T follicular helper cell (primary cell): Measurements from ENCODE around the gene PTDSS2.
"Not testable (repeated sequence)": the region's sequence is repeated elsewhere in the genome, so short reads cannot be mapped to it uniquely, and the experiment has no call there.

ENCODE experiments used
- DNase-seq: peaks from one replicate; pipeline ENCODE4 v3.0.0-alpha.2; 2020; ENCODE audit warnings: low read depth
- total RNA-seq, 2 experiments: gene quantifications; one replicate each; lab custom pipeline; 2026; lab: John Stamatoyannopoulos, UW

Gene PTDSS2
- total RNA-seq, result 22.5 to 24.5 reads per million in 2 experiments

DNA sequence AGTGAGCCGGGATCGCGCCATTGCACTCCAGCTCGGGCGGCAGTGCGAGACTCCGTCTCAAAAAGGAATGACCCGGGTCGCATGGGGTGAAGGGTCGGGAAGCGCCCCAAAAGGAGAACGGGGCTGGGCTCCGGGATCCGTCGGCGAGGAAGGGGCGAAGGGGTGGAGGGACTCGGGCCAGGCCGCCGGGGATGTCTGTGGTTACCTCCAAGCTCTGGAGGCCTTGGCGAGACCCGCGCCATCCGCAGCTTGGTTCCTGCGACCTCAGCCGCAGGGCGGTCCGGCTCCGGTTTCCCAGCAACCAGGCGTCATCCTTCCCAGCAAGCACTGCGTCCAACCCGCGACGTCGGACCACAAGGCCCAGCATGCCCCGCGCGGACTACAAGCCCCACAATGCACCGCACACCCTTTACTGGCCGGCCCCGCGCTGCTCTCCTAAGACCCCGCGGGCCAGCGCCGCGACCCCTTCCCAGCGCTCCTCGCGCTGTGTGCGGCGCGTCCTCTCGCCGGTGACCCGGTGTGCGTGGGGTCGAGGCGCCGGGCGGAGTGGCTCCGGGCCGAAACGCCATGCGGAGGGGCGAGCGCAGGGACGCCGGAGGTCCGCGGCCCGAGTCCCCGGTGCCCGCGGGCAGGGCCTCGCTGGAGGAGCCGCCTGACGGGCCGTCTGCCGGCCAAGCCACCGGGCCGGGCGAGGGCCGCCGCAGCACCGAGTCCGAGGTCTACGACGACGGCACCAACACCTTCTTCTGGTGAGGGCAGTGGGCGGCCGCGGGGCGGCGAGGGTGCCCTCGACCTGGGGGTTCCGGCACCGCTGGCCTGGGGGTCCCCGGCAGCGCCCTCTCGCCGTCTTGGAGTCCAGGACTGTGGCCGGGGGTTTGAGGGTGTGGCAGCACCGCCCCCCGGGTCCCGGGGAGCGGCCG lies at the start of gene PTDSS2:
Gene PTDSS2 (plus strand): TSS at position 391 of the 920 bp plus-strand sequence. CDS start 177 bp downstream, at position 568.
- DNase-seq, result peak; percentile 91

DNA sequence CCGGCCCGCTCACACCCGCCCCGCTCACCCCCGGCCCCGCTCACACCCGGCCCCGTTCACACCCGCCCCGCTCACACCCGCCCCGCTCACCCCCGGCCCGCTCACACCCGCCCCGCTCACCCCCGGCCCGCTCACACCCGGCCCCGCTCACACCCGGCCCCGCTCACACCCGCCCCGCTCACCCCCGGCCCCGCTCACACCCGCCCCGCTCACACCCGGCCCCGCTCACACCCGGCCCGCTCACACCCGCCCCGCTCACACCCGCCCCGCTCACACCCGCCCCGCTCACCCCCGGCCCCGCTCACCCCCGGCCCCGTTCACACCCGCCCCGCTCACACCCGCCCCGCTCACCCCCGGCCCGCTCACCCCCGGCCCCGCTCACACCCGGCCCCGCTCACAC lies 48.9 kb upstream of the PTDSS2 start:
- not testable (repeated sequence) for DNase-seq

DNA sequence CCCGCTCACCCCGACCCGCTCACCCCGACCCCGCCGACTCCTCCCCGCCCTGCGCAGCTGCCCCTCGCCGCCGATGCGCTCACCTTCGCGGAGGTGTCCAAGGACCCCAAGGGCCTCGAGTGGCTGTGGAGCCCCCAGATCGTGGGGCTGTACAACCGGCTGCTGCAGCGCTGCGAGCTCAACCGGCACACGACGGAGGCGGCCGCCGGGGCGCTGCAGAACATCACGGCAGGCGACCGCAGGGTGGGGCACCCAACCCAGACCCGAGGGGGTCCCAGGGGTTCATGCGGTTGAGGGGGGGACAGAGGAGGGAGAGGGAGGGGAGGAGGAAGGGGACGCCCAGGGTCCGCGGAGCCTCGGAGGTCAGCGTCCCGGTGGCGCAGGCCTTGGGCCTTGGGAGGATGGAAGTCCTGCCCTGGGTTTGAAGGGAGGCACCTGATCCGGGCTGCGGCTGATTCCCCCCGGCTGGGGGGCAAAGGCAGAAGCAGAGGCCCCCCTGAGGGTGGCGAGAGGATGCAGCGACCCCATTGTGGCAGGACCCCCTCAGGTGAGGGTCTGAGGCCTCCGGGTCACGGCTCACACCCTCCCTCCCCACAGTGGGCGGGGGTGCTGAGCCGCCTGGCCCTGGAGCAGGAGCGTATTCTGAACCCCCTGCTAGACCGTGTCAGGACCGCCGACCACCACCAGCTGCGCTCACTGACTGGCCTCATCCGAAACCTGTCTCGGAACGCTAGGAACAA lies 46.9 kb upstream of the PTDSS2 start:
- no peak for DNase-seq

DNA sequence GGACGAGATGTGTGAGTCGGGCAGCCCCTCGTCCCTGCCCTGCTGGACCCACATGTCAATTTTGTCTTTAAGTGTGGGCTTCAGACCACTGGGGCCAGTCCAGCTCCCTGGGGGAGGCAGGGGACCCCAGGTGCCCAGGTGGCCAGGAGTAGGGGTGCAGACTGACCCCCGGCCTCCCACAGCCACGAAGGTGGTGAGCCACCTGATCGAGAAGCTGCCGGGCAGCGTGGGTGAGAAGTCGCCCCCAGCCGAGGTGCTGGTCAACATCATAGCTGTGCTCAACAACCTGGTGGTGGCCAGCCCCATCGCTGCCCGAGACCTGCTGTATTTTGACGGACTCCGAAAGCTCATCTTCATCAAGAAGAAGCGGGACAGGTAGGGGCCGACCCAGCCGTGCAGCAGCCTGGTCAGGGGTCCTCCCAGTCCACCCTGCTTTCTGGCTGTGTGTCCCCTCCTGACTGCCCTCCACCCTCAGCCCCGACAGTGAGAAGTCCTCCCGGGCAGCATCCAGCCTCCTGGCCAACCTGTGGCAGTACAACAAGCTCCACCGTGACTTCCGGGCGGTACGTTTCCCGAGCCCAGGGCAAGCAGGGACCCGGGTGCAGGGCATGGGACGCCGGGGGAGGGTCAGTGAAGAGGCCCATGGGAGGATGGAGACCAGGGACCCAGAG lies 46.2 kb upstream of the PTDSS2 start:
- DNase-seq, result no peak

DNA sequence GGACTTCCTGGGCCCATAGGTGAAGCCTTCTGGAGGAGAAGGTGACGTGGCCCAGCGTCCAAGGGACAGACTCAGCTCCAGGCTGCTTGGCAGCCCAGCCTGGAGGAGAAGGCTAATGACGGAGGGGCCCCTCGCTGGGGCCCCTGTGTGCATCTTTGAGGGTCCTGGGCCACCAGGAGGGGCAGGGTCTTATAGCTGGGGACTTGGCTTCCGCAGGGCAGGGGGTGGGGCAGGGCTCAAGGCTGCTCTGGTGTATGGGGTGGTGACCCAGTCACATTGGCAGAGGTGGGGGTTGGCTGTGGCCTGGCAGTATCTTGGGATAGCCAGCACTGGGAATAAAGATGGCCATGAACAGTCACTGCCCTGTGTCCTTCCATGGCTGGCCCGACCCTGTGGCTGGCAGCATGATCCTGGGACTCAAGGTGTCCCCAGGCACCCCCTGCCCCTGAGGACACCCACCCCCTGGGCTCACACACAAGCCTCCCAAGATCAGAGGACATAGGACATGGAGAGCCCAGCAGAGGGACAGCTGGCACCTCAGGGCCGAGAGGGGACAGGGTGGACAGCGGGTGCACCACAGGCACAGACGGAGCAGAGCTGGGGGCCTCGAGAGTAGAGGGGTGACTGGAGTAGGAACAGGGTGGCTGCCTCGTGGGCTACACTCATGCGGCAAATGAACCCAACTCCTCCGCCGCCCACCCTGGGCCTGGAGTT lies 45.4 kb upstream of the PTDSS2 start:
- DNase-seq, result no peak

DNA sequence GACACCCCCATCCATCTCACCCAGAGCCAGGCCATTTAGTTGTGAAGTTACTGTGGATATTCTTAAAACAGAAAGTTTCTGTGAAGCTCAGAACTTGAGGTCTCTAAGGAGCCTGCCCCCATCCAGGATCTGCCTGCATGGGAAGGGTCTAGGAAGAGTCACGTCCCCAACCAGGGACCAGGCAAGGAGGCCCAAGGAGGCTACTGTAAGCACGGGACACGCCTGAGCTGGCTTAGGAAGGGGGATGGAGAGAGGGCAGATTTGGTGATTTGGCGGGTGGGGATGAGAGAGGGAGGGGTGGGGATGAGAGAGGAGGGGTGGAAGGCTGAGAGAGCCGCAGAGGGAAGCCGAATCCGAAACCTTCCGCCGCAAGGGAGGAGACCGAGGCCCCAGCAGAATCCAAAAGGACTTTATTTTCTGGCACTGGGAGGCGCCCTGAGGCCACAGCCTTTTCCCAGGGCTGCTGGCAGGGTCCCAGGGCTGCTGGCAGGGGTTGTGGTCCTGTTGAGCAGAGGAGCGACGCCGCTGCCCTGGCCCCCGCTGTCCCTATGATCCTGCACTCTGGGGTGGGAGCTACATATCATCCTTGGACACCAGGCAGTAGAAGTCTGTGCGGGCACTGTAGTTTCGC lies 44.6 kb upstream of the PTDSS2 start:
- DNase-seq, result no peak

DNA sequence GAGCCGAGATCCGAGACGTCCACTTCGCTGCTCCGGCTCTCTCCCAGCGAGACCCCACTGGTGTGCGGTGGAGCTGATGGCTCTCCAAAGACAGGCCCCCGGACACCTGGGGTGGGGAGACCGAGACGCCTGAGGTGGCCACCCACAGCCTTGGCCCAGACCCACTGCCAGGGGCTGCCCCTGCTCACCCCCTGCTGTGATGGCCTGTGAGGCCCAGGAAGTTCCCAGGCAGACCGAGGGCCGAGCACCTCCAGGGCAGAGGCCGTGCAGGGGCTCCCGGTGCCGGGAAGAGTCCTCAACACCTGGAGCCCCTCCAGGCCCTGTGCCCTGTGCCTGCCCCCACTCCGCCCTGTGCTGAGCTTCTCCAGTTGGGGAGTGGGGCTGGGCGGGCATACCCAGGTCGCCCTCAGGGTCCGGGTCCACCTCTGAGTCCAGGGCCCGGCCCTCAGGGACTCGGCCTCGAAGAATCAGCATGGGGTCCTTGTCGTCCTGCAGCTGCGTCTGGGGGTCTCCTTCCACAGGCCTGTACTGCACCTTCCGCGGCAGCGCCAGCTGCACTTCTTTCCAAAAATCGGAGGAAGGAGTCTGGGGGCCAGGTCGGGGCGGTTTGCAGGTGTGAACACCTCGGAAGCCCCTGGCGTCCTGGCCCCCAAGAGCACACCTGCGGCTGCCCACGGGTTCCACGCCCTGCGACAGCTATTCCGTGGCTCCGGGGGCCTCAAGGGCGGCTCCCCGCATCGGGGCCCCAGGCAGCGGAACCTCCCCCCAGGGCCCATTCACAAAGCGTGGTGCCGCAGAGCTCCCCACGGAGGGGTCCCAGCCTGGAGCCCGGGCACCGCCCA lies 43.9 kb upstream of the PTDSS2 start:
- DNase-seq, result no peak

DNA sequence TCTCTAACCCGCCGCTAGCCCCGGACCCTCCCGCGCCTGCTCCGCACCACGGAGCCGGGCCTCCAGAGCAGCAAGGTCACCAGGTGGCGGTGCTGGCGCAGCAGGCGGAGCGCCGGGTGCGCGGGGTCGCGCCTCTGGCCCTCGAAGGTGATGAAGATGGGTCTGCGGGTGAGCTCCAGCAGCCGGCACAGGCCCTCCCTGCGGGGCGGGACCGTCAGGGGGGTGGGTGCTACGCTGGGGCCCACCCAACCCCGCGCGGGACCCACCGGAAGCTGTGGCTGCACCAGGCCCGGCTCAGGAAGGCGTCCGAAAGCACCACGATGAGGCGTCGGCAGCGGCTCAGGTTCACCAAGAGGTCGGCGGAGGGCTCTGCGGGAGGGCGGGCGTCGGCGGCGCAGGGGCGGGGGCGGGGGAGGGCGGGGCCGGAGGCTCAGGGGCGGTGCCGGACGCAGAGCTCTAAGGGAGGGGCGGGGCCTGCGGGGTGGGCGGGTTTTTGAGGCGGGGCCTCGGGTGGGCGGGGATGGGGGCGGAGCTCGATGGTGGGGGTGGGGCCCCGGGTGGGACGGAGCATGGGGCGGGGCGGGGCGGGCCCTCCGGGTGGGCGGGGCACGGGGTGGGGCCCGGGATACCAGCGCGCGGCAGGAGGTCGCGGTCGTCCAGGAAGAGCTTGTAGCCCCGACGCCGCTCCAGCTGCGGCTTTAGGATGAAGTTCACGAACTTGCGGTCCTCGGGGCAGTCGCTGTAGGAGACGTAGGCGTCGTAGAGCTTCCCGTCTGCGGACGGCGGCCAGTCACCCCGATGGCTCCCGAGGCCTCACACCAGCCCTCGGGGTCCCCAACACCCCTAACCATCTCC lies 43.1 kb upstream of the PTDSS2 start:
- peak; percentile 86 for DNase-seq

DNA sequence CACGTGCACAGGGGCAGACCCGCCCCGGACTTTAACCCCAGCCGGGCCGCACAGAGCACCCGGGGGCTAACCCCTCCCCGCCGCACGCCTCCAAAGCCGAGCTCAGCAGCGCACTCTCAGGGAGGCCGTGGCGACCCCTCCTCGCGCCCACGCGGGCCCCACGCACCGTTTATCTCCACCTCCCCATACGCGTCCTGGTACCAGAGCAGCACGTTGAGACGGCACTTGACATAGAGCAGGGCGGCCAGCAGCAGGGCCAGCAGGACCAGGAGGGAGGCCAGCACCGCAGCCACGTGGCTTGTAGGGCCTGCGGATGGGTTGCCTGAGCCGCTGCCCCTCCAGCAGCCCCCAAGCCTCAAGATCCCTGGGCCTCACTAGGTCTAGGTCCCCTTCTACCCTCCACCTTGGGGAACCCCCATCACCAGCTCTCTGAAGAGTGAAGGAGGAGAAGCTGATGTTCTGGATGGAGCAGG lies 42.4 kb upstream of the PTDSS2 start:
- DNase-seq, result no peak

DNA sequence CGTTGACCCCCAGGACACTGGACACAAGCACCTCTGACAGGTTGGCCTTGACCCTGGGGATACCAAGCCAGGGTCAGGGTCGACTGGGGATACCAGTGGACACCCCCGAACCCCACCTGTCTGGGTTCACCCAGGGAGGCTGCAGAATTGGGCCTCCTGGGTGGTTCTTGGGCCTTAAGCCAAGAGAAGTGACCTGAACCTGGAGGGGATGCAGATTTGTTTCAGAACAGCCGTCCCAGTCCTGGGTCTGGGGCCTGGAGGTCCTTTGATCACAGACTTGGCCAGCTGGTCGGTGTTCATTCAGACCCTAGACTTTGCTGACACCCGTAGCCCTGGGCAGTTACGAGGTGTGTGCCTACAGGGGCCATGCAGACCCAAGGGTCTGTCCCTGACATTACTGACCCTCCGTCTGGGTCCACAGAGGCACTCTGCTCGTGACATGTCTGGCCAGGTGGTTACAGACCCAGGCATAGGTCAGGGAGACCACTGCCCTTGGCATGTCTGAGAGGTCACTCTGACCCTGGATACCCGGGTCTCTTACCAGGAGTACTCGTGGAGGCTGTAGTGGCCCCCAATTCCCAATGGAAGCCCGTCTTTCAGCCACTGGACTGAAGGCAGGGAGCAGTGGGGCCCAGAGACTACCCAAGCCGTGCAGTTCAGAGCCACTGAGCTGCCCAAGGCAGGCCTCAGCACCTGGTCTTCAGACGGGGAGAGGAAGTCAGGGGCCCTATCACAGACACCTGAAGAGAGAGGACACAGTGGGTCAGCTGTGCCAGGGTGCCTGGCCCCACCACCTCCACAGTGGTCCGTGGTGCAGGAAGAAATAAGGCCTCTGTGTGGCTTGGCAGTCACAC lies 41.7 kb upstream of the PTDSS2 start:
- no peak for DNase-seq

DNA sequence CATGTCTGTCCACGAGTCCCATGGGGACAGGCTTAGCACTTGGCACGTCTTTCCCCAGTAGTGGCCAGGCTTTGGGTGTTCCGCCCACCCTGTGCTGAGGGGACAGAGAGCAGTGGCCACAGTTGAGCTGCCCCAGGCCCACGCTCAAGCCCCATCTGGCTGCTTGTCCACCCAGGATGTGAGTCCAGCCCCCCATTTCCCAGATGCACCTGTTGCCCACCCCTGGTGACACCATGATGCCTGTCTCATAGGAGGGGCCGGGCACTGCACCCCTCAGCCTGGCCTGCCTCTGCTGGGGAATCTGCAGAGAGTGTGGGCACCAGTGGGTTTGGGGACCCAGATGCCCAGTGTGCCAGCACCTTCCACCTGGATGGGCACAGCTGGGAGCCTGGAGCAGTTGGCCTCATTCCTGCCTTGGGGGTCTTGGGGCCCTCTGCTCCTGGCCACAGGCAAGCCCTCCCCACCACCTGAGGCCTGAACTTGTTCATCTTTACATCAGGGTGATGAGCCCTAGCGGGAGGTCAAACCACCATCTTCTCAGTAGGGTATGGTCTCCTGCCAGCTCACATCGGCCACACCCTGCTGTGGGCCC lies 41.0 kb upstream of the PTDSS2 start:
- DNase-seq, result no peak

DNA sequence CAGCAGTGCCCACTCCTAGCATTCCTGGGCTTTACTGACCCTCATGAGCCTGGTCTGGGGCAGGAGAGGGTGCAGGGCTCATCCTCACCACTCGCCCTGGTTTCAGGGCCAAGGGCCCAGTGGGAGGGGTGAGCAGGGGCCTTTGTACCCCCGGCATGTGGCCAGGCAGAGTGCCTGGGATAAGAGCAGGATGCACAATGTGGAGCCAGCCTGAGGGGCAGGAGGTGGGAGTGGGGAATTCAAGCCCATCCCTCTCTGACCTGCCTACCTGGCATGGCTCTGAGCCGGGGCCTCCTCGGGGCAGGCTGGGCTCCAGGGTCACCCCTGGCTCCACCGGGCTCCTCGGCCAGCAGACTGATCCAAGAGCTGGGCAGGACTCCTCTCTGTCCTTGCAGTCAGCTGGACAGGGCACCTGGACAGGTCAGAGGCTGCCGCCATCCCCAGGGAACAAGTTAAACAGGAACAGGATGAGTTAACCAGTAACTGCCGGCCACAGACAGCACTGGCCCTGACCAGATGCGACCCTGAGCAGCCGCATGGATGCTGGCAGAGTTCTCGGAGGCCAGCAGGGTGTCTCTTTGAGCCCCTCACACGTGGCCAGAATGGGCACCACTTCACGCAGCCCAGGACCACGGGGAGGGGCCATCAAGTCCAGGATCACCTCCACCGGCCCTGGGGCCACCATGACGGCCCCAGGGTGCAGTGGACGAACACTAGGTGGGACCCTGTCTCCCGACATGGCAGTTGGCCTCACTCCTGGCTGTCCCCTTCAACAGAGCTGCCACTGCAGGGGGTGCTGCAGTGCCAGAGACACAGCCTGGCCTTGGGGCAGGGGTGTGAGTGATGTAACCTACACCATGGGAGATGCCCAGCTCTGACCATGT lies 40.2 kb upstream of the PTDSS2 start:
- DNase-seq, result no peak

DNA sequence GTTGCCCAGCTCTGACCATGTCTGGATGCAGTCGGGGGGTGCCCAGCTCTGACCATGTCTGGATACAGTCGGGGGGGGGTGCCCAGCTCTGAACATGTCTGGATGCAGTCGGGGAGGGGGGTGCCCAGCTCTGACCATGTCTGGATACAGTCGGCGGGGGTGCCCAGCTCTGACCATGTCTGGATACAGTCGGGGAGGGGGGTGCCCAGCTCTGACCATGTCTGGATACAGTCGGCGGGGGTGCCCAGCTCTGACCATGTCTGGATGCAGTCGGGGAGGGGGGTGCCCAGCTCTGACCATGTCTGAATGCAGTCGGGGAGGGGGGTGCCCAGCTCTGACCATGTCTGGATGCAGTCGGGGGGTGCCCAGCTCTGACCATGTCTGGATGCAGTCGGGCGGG lies 39.4 kb upstream of the PTDSS2 start:
- not testable (repeated sequence) for DNase-seq

DNA sequence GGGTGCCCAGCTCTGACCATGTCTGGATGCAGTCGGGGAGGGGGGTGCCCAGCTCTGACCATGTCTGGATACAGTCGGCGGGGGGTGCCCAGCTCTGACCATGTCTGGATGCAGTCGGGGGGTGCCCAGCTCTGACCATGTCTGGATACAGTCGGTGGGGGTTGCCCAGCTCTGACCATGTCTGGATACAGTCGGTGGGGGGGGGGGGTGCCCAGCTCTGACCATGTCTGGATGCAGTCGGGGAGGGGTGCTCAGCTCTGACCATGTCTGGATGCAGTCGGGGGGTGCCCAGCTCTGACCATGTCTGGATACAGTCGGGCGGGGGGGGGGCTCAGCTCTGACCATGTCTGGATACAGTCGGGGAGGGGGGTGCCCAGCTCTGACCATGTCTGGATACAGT lies 38.6 kb upstream of the PTDSS2 start:
- not testable (repeated sequence) for DNase-seq

DNA sequence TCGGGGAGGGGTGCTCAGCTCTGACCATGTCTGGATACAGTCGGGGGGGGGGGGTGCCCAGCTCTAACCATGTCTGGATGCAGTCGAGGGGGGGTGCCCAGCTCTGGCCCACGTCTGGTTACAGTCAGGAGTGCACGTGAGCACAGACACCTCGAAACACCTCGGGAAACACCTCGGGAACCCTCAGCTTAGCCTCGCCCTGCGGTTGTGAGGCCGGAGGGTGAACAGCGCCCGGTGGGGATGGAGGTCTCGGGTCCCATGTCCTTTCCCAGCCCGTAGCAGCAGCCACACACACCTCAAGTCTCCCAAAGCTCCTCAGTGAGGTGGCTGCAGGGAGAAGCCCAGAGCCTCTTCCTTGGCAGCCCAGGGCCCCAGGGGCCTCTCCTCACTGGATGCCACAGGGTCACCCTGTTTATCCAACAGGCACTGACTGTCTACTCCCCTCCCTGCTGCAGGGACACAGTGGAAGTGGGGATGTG lies 37.4 kb upstream of the PTDSS2 start:
- DNase-seq, result no peak
